ENCODE results near the gene SF3B2. TPM values are rescaled to one million over a fixed set of nuclear protein-coding genes. Genes with fewer than 3 reads are reported as not detected.

SF3B2 gene
- total and polyA plus RNA-seq, 9 of the 15 experiments (the other 6 are each of a cell fraction or from before 2014, with no cell fraction given), result 58.3 to 248 (median 157) TPM

DNA sequence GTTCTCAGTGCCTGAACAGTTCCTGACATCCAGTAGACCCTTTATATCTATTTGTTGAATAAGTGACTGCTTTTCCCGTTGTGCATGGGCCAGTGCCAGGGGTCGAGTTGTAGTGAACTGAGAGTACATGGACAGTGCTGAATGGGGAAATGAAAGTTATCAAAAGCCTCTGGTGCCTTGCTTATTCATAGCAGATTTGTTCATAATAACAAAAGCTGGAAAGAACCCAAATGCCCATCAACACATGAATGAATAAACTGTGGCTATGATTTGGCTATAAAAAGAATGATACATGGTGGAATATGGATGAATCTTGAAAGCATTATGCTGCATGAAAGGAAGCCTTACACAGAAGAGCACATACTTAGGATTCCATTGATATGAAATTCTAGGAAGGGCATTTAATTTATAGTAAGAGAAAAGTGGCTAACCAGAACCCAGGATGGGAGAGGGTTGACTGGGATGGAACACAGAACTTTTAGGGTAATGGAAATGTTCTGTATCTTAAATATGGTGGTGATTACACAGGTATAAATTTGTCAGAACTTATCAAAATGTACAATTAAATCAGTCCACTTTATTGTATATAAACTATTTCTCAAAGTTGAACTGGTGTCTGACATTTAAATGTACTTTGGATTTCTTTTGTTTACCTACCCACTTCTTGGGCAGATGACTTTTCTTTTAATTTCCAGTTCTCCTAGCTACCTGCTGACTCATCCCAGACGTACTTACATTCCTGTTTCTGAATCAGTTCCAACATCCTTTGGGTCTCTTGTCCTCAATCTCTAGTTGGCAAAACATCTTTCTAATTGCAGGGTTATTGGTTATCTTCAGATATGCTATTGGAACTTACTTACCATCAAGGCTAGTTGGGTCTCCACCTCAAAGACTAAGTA, 60.7 kb downstream of the SF3B2 start:
- Histone ChIP-seq H3K27me3 (ENCODE audit: control insufficient read depth in 2 of 2, insufficient read depth in 2 of 2, low read length in 2 of 2) (no peaks in the 10 kb centered on the region), H4K20me1 (replicated peaks; ENCODE audit: control insufficient read depth, insufficient read depth, low read length) (no peaks in the 10 kb centered on the region; the same call in 1 of the 2 replicates), H3K9ac (ENCODE audit: insufficient read depth in 1 of 2, low read depth in 2 of 2, low read length in 2 of 2) (0 out of 4 replicates have a peak overlapping the region, but pooled peaks of 1 of the 2 experiments have one; percentile 23), H3K9me3 (replicated peaks; ENCODE audit: control insufficient read depth, insufficient read depth, low read depth, low read length) (no peaks in the 10 kb centered on the region), H3K27ac (ENCODE audit: extremely low read depth, low read depth, low read length) (no peak overlapping the region), H3K79me2 (ENCODE audit: control insufficient read depth, insufficient read depth, low read length) (no peaks in the 10 kb centered on the region), H3K4me1 (replicated peaks in 1 of 2; ENCODE audit: control insufficient read depth in 2 of 2, insufficient read depth in 2 of 2, low read length in 2 of 2) (peaks cover 9 to 18% of the 10 kb centered on the region in 2 experiments; a peak in 4 of 5 replicates), H3K36me3 (ENCODE audit: control insufficient read depth, insufficient read depth, low read length) (no peaks in the 10 kb centered on the region), H2AFZ (ENCODE audit: low read depth, low read length) (no peak overlapping the region), H3K4me3 (no peak overlapping the region), H3K9me1 (ENCODE audit: control insufficient read depth, insufficient read depth, low read length) (no peaks in the 10 kb centered on the region), H3K4me2 (ENCODE audit: insufficient read depth, low read length) (no peak overlapping the region)
- no TSS peak for BruUV-seq (replicated peaks)
- 13% methylated on average over 3 of the region's 3 CpGs for WGBS (ENCODE audit: insufficient coverage, low coverage, missing lambda C conversion rate)
- peak; percentile 75 for FAIRE-seq
- ChIA-PET POLR2A (interaction anchor here (0.6 to 0.9 kb wide), 2 partner anchors 21 to 28 kb away, joined by 3 to 4 read pairs; no protein-coding TSS in a partner anchor), CTCF (ENCODE audit: low intra/inter-chr PET ratio) (no interaction called here)
- in situ Hi-C loops (cut with MboI), result no loop called here
- peak in 1 of 4 experiments; percentile 38 for DNase-seq (ENCODE audit: extremely low read depth in 1 of 4, low spot score in 3 of 4)
- intact Hi-C loops (cut with micrococcal nuclease), result no loop called here
- ATAC-seq, result peak; percentile 44; the same call in 2 of the 3 replicates
- TF ChIP-seq CREB1 (IDR thresholded peaks at IDR 0.05) (no peak), CREB1 (CRISPR knock-in tag; IDR thresholded peaks at IDR 0.05) (no peak), HDAC3 (IDR thresholded peaks at IDR 0.05; ENCODE audit: borderline replicate concordance, partially characterized antibody) (no peak), ZNF143 (CRISPR knock-in tag; IDR thresholded peaks at IDR 0.05) (no peak), RCOR1 (IDR thresholded peaks at IDR 0.05; ENCODE audit: borderline replicate concordance in 1 of 2, low read depth in 2 of 2, low read length in 2 of 2) (0 out of 4 replicates have a peak, but pooled peaks of 1 of the 2 experiments have one; percentile 24), ZNF75A (CRISPR knock-in tag; IDR thresholded peaks at IDR 0.05) (no peak), NFE2 (IDR thresholded peaks at IDR 0.05; ENCODE audit: low read depth) (peak; percentile 86), KDM1A (IDR thresholded peaks at IDR 0.05) (peak in 1 of 2 experiments; percentile 20; a peak in 1 of 4 replicates), HNRNPL (IDR thresholded peaks at IDR 0.05; ENCODE audit: low read depth, low read length) (no peak), BRD9 (IDR thresholded peaks at IDR 0.05; ENCODE audit: low read depth, partially characterized antibody) (no peak), ETS2 (tag; IDR thresholded peaks at IDR 0.05; ENCODE audit: borderline replicate concordance, poor library complexity, severe bottlenecking) (no peak), COPS2 (conservative IDR thresholded peaks at IDR 0.05) (no peak), CBX5 (IDR thresholded peaks at IDR 0.05; ENCODE audit: borderline replicate concordance, low read depth) (no peak), TAL1 (IDR thresholded peaks at IDR 0.05) (no peak), MAFK (IDR thresholded peaks at IDR 0.05; ENCODE audit: low read length) (peak; percentile 59; the same call in 1 of the 2 replicates), HDAC8 (tag; IDR thresholded peaks at IDR 0.05) (no peak), HDAC6 (IDR thresholded peaks at IDR 0.05; ENCODE audit: low read depth, low read length) (no peak), GABPB2 (CRISPR knock-in tag; conservative IDR thresholded peaks at IDR 0.05) (no peak), TEAD4 (IDR thresholded peaks at IDR 0.05; ENCODE audit: low read length) (peak; percentile 26; the same call in 1 of the 2 replicates), TEAD4 (CRISPR knock-in tag; IDR thresholded peaks at IDR 0.05; ENCODE audit: borderline replicate concordance) (no peak), ARHGAP35 (IDR thresholded peaks at IDR 0.05; ENCODE audit: partially characterized antibody) (no peak)
- TF ChIP-seq, protein P1, sequence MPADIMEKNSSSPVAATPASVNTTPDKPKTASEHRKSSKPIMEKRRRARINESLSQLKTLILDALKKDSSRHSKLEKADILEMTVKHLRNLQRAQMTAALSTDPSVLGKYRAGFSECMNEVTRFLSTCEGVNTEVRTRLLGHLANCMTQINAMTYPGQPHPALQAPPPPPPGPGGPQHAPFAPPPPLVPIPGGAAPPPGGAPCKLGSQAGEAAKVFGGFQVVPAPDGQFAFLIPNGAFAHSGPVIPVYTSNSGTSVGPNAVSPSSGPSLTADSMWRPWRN (IDR thresholded peaks at IDR 0.05; ENCODE audit: low read depth), result no peak
- TF ChIP-seq, protein P2, sequence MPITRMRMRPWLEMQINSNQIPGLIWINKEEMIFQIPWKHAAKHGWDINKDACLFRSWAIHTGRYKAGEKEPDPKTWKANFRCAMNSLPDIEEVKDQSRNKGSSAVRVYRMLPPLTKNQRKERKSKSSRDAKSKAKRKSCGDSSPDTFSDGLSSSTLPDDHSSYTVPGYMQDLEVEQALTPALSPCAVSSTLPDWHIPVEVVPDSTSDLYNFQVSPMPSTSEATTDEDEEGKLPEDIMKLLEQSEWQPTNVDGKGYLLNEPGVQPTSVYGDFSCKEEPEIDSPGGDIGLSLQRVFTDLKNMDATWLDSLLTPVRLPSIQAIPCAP (CRISPR knock-in tag; IDR thresholded peaks at IDR 0.05; ENCODE audit: borderline replicate concordance), result no peak

Measured in K562 (cell line).